ENCODE data around the gene ATG101. TPM values are rescaled to one million over a fixed set of nuclear protein-coding genes. Genes with fewer than 3 reads are reported as not detected.

ATG101 gene
- total and polyA plus RNA-seq, 8 donors = 13.6 to 31.7 (median 19.9) TPM

- H3K36me3 ChIP-seq = peaks cover 0 to 36% (median 4%) of the 10 kb centered on the region in 3 donors
- WGBS, 2 donors = 88 to 91% methylated on average over 14 of the region's 14 CpGs
- TF ChIP-seq CTCF (IDR thresholded peaks at IDR 0.05) = no peak
- H3K4me3 ChIP-seq = no peak overlapping the region
- intact Hi-C loops (cut with DNase I) = no loop called here
- peaks cover 0 to 5% (median 0%) of the 10 kb centered on the region in 3 donors for H3K4me1 ChIP-seq
- H3K27me3 ChIP-seq = no peaks in the 10 kb centered on the region
- ATAC-seq = no peak
- H3K9me3 ChIP-seq = no peaks in the 10 kb centered on the region
- FAIRE-seq = no peak
- no peak for DNase-seq
- H3K27ac ChIP-seq = no peak overlapping the region
Measured at GRCh38 chr12:52057638-52058576, 11.9 kb upstream of the ATG101 start.

GRCh38 chr12:52058631-52059361 is 11.0 kb upstream of the ATG101 start:
- H3K9me3 ChIP-seq = no peaks in the 10 kb centered on the region
- H3K4me1 ChIP-seq = peaks cover 0 to 7% (median 0%) of the 10 kb centered on the region in 3 donors
- H3K27me3 ChIP-seq = no peaks in the 10 kb centered on the region
- no peak for TF ChIP-seq CTCF (IDR thresholded peaks at IDR 0.05)
- intact Hi-C loops (cut with DNase I) = no loop called here
- FAIRE-seq = no peak
- H3K27ac ChIP-seq = no peak overlapping the region
- peak in 4 of 6 donors; percentile 5 to 64 (median 46) for DNase-seq
- 80 to 85% methylated on average over 21 to 25 of the region's 25 CpGs for WGBS, 2 donors
- no peak for ATAC-seq
- H3K4me3 ChIP-seq = no peak overlapping the region
- peaks cover 0 to 36% (median 4%) of the 10 kb centered on the region in 3 donors for H3K36me3 ChIP-seq

- intact Hi-C loops (cut with DNase I) = no loop called here
- H3K4me1 ChIP-seq = peaks cover 0 to 7% (median 3%) of the 10 kb centered on the region in 3 donors
- ATAC-seq = peak in 1 of 4 donors; percentile 2
- no peak for TF ChIP-seq CTCF (IDR thresholded peaks at IDR 0.05)
- H3K27me3 ChIP-seq = no peaks in the 10 kb centered on the region
- H3K27ac ChIP-seq = no peak overlapping the region
- DNase-seq = peak in 1 of 6 donors; percentile 24
- no peak overlapping the region for H3K4me3 ChIP-seq
- H3K36me3 ChIP-seq = peaks cover 0 to 31% (median 4%) of the 10 kb centered on the region in 3 donors
- no peak for FAIRE-seq
- H3K9me3 ChIP-seq = no peaks in the 10 kb centered on the region
- 81 to 82% methylated on average over 12 of the region's 12 CpGs for WGBS, 2 donors
Measured at GRCh38 chr12:52059582-52060497, 9.9 kb upstream of the ATG101 start.

GRCh38 chr12:52060498-52061177 is 9.1 kb upstream of the ATG101 start:
- FAIRE-seq (no peak), DNase-seq (peak in 3 of 6 donors; percentile 41 to 62 (median 42)), ATAC-seq (no peak)
- no peak overlapping the region for H3K27ac ChIP-seq
- H3K9me3 ChIP-seq = no peaks in the 10 kb centered on the region
- H3K36me3 ChIP-seq = peaks cover 0 to 26% (median 4%) of the 10 kb centered on the region in 3 donors
- H3K4me1 ChIP-seq = peaks cover 0 to 7% (median 3%) of the 10 kb centered on the region in 3 donors
- no peak overlapping the region for H3K4me3 ChIP-seq
- TF ChIP-seq CTCF (IDR thresholded peaks at IDR 0.05) = no peak
- H3K27me3 ChIP-seq = no peaks in the 10 kb centered on the region
- WGBS, 2 donors = 78 to 86% methylated on average over 14 of the region's 14 CpGs
- intact Hi-C loops (cut with DNase I) = no loop called here
